ENCODE results near the gene KRTAP10-3. TPM values are rescaled to one million over a fixed set of nuclear protein-coding genes. Genes with fewer than 3 reads are reported as not detected.
"Not testable (repeated sequence)": the region's sequence is repeated elsewhere in the genome, so short reads cannot be mapped to it uniquely, and the experiment has no call there.

KRTAP10-3 gene
- total and polyA plus RNA-seq, 2 of the 13 experiments (the other 11 are each of a cell fraction or from before 2014, with no cell fraction given) = not detected

DNA sequence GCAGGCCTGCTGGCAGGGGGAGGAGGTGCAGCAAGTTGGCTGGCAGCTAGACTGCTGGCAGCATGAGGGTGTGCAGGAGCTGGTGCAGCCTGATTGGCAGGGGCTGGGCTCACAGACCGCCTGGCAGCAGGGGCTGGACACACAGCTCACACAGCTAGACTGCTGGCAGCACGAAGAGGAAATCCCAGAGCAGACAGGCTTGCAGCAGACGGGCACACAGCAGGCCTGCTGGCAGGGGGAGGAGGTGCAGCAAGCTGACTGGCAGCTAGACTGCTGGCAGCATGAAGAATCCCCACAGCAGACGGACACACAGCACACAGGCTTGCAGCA is 33.2 kb upstream of the KRTAP10-3 start:
- in situ Hi-C loops (cut with HindIII; ENCODE audit: extremely low pct_ligation_motif_present, low pct_unique_long_range_greater_than_20kb); DNase-seq (ENCODE audit: low spot score); CTCF ChIA-PET (ENCODE audit: low intra/inter-chr PET ratio, low total read pairs); H3K4me3 ChIP-seq (replicated peaks in 1 of 3; ENCODE audit: insufficient read depth in 1 of 3, low read depth in 2 of 3, low read length in 3 of 3); POLR2A ChIA-PET; H3K9ac ChIP-seq (ENCODE audit: insufficient read depth, low read depth, low read length); ATAC-seq; H3K79me2 ChIP-seq (ENCODE audit: insufficient read depth, low read length); BruUV-seq (replicated peaks); H4K20me1 ChIP-seq (ENCODE audit: insufficient read depth, low read length); H3K9me3 ChIP-seq (ENCODE audit: low read length); H2AFZ ChIP-seq (ENCODE audit: low read length); intact Hi-C loops (cut with micrococcal nuclease; ENCODE audit: unreplicated experiment); FAIRE-seq; H3K27ac ChIP-seq (ENCODE audit: extremely low read length, insufficient read depth, low read length); H3K36me3 ChIP-seq (replicated peaks in 1 of 2; ENCODE audit: control insufficient read depth in 1 of 2, insufficient read depth in 2 of 2, low read length in 2 of 2); H3K4me2 ChIP-seq (ENCODE audit: low read depth, low read length); H3K27me3 ChIP-seq (ENCODE audit: control insufficient read depth in 1 of 2, insufficient read depth in 2 of 2, low read length in 2 of 2): not testable (repeated sequence)
- peaks cover 52% of the 10 kb centered on the region for H3K4me1 ChIP-seq (ENCODE audit: insufficient read depth, low read length)
- TF ChIP-seq ADNP (CRISPR knock-in tag; IDR thresholded peaks at IDR 0.05) = 0 out of 2 replicates have a peak, but pooled peaks have one; percentile 16
- 0 out of 2 replicates have a peak, but pooled peaks have one; percentile 10 for TF ChIP-seq HNRNPL (IDR thresholded peaks at IDR 0.05; ENCODE audit: low read depth, low read length)
- 80% methylated on average over 1 of the region's 4 CpGs for WGBS (ENCODE audit: low lambda C conversion rate)

DNA sequence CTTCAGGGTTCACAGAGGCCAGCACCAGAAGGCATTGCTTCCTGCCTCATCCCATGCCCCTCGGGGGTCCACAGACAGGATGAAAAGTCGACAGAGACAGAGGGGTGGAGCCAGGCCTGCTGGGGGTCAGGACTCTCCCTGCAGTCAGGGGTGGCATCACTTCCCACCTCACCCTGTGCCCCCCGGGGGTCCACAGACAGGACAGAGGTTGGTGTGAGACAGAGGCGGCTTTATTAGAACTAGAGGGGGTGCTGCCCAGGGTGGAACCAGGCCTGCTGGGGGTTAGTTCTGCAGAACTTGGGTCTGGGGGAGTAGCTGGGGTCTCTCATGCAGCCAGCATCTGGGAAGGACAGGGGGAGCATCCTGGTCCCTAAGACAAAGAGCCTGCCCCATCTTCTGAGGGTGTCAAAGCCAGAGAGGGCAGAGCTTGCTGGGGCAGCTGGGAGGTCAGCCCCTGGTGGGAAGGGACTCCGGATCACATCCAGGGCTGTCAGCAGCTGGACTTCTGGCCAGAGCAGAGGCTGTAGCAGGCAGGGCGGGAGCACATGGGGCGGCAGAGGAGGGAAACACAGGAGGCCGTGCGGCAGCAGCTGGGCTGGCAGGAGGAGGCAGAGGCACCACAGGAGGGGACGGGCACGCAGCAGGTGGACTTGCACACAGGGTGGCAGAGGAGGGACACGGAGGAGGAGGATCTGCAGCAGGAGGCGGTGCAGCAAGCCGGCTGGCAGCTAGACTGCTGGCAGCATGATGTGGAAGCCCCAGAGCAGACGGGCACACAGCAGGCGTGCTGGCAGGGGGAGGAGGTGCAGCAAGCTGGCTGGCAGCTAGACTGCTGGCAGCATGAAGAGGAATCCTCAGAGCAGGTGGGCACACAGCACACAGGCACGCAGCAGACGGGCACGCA is 32.6 kb upstream of the KRTAP10-3 start:
- 57% methylated on average over 17 of the region's 19 CpGs for WGBS (ENCODE audit: low lambda C conversion rate)
- H3K27me3 ChIP-seq (ENCODE audit: control insufficient read depth in 1 of 2, insufficient read depth in 2 of 2, low read length in 2 of 2); intact Hi-C loops (cut with micrococcal nuclease; ENCODE audit: unreplicated experiment); H3K4me2 ChIP-seq (ENCODE audit: low read depth, low read length); H3K79me2 ChIP-seq (ENCODE audit: insufficient read depth, low read length); H2AFZ ChIP-seq (ENCODE audit: low read length); FAIRE-seq; H3K9me3 ChIP-seq (ENCODE audit: low read length); POLR2A ChIA-PET; H4K20me1 ChIP-seq (ENCODE audit: insufficient read depth, low read length); in situ Hi-C loops (cut with HindIII; ENCODE audit: extremely low pct_ligation_motif_present, low pct_unique_long_range_greater_than_20kb); CTCF ChIA-PET (ENCODE audit: low intra/inter-chr PET ratio, low total read pairs); H3K36me3 ChIP-seq (replicated peaks in 1 of 2; ENCODE audit: control insufficient read depth in 1 of 2, insufficient read depth in 2 of 2, low read length in 2 of 2); H3K4me3 ChIP-seq (replicated peaks in 1 of 3; ENCODE audit: insufficient read depth in 1 of 3, low read depth in 2 of 3, low read length in 3 of 3); DNase-seq (ENCODE audit: low spot score); BruUV-seq (replicated peaks); H3K9ac ChIP-seq (ENCODE audit: insufficient read depth, low read depth, low read length); H3K27ac ChIP-seq (ENCODE audit: extremely low read length, insufficient read depth, low read length): not testable (repeated sequence)
- H3K4me1 ChIP-seq (ENCODE audit: insufficient read depth, low read length) = peaks cover 52% of the 10 kb centered on the region
- peak; percentile 65 for ATAC-seq
- TF ChIP-seq ZNF292 (CRISPR knock-in tag; IDR thresholded peaks at IDR 0.05; ENCODE audit: borderline replicate concordance, low read depth) = 0 out of 2 replicates have a peak, but pooled peaks have one; percentile 36
- peak; percentile 94 for TF ChIP-seq ZMYM3 (CRISPR knock-in tag; IDR thresholded peaks at IDR 0.05)
- TF ChIP-seq GABPB1 (CRISPR knock-in tag; IDR thresholded peaks at IDR 0.05) = peak; percentile 26; the same call in 1 of the 2 replicates
- TF ChIP-seq, protein P1, sequence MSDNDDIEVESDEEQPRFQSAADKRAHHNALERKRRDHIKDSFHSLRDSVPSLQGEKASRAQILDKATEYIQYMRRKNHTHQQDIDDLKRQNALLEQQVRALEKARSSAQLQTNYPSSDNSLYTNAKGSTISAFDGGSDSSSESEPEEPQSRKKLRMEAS (IDR thresholded peaks at IDR 0.05) = 0 out of 2 replicates have a peak, but pooled peaks have one; percentile 20
- 0 out of 2 replicates have a peak, but pooled peaks have one; percentile 39 for TF ChIP-seq HNRNPL (IDR thresholded peaks at IDR 0.05; ENCODE audit: low read depth, low read length)
- TF ChIP-seq, protein P2, sequence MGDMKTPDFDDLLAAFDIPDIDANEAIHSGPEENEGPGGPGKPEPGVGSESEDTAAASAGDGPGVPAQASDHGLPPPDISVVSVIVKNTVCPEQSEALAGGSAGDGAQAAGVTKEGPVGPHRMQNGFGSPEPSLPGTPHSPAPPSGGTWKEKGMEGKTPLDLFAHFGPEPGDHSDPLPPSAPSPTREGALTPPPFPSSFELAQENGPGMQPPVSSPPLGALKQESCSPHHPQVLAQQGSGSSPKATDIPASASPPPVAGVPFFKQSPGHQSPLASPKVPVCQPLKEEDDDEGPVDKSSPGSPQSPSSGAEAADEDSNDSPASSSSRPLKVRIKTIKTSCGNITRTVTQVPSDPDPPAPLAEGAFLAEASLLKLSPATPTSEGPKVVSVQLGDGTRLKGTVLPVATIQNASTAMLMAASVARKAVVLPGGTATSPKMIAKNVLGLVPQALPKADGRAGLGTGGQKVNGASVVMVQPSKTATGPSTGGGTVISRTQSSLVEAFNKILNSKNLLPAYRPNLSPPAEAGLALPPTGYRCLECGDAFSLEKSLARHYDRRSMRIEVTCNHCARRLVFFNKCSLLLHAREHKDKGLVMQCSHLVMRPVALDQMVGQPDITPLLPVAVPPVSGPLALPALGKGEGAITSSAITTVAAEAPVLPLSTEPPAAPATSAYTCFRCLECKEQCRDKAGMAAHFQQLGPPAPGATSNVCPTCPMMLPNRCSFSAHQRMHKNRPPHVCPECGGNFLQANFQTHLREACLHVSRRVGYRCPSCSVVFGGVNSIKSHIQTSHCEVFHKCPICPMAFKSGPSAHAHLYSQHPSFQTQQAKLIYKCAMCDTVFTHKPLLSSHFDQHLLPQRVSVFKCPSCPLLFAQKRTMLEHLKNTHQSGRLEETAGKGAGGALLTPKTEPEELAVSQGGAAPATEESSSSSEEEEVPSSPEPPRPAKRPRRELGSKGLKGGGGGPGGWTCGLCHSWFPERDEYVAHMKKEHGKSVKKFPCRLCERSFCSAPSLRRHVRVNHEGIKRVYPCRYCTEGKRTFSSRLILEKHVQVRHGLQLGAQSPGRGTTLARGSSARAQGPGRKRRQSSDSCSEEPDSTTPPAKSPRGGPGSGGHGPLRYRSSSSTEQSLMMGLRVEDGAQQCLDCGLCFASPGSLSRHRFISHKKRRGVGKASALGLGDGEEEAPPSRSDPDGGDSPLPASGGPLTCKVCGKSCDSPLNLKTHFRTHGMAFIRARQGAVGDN (CRISPR knock-in tag; IDR thresholded peaks at IDR 0.05) = peak; percentile 62
